Measurements from ENCODE around the gene TPPP2.

TPPP2 gene

GRCh38 chr14:21072781-21073339 is 42.8 kb downstream of the TPPP2 start:
- TF ChIP-seq, protein P1, sequence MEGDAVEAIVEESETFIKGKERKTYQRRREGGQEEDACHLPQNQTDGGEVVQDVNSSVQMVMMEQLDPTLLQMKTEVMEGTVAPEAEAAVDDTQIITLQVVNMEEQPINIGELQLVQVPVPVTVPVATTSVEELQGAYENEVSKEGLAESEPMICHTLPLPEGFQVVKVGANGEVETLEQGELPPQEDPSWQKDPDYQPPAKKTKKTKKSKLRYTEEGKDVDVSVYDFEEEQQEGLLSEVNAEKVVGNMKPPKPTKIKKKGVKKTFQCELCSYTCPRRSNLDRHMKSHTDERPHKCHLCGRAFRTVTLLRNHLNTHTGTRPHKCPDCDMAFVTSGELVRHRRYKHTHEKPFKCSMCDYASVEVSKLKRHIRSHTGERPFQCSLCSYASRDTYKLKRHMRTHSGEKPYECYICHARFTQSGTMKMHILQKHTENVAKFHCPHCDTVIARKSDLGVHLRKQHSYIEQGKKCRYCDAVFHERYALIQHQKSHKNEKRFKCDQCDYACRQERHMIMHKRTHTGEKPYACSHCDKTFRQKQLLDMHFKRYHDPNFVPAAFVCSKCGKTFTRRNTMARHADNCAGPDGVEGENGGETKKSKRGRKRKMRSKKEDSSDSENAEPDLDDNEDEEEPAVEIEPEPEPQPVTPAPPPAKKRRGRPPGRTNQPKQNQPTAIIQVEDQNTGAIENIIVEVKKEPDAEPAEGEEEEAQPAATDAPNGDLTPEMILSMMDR (IDR thresholded peaks at IDR 0.05; ENCODE audit: insufficient read depth, missing control alignments), result no peak
- DNase-seq (ENCODE audit: insufficient read length, low spot score) (no peak), FAIRE-seq (no peak)

GRCh38 chr14:21073921-21074320 is 43.9 kb downstream of the TPPP2 start:
- DNase-seq (ENCODE audit: insufficient read length, low spot score) (no peak), FAIRE-seq (no peak)
- TF ChIP-seq, protein P1 (IDR thresholded peaks at IDR 0.05; ENCODE audit: insufficient read depth, missing control alignments), result no peak

DNA sequence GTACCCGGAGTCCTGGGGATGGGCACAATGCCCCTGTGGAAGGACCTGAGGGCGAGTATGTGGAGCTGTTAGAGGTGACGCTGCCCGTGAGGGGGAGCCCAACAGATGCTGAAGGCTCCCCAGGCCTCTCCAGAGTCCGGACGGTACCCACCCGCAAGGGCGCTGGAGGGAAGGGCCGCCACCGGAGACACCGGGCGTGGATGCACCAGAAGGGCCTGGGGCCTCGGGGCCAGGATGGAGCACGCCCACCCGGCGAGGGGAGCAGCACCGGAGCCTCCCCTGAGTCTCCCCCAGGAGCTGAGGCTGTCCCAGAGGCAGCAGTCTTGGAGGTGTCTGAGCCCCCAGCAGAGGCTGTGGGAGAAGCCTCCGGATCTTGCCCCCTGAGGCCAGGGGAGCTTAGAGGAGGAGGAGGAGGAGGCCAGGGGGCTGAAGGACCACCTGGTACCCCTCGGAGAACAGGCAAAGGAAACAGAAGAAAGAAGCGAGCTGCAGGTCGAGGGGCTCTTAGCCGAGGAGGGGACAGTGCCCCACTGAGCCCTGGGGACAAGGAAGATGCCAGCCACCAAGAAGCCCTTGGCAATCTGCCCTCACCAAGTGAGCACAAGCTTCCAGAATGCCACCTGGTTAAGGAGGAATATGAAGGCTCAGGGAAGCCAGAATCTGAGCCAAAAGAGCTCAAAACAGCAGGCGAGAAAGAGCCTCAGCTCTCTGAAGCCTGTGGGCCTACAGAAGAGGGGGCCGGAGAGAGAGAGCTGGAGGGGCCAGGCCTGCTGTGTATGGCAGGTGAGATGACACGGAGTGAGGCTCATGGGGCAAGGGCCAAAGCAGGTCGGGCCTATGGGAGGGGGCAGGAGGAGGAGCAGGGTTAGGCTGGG is 44.6 kb downstream of the TPPP2 start:
- DNase-seq (ENCODE audit: insufficient read length, low spot score), result no peak
- TF ChIP-seq, protein P1 (IDR thresholded peaks at IDR 0.05; ENCODE audit: insufficient read depth, missing control alignments), result no peak
- FAIRE-seq, result no peak

- FAIRE-seq (no peak), DNase-seq (ENCODE audit: insufficient read length, low spot score) (no peak)
- TF ChIP-seq, protein P1 (IDR thresholded peaks at IDR 0.05; ENCODE audit: insufficient read depth, missing control alignments), result no peak
Measured at GRCh38 chr14:21075719-21076437, 45.9 kb downstream of the TPPP2 start.

DNA sequence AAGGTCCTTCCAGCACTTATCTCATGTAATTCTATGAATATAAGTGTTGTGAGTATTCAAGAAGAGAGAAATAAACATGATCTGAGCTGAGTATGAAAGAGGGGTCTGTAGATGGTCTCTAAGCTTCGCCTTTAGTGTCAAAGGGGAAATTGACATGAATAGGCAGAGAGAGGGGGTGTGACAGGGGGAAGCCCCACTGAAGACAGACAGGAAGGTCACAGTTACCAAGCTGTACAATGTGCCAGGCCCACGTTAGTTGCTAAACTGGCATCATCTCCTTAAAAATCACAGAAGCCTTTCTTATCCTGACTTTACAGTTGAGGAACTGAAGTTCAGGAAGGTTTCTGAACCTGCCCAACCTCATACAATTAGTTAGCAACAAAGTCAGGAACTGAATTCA is 47.7 kb downstream of the TPPP2 start:
- TF ChIP-seq, protein P1 (IDR thresholded peaks at IDR 0.05; ENCODE audit: insufficient read depth, missing control alignments), result no peak
- FAIRE-seq (no peak), DNase-seq (ENCODE audit: insufficient read length, low spot score) (no peak)

- DNase-seq (ENCODE audit: insufficient read length, low spot score), result no peak
- FAIRE-seq, result no peak
- TF ChIP-seq, protein P1 (IDR thresholded peaks at IDR 0.05; ENCODE audit: insufficient read depth, missing control alignments), result no peak
Measured at GRCh38 chr14:21078287-21078686, 48.3 kb downstream of the TPPP2 start.

Data from D721Med (cell line).